HepG2 (cell line): ENCODE data around the gene PTGDS. TPM values are rescaled to one million over a fixed set of nuclear protein-coding genes. Genes with fewer than 3 reads are reported as not detected.

Experiments used
- CENPT ChIP-seq: sonication (generic); formaldehyde crosslinking; IDR thresholded peaks from 2 replicates; pipeline ENCODE4 v1.8.0; 2022; ENCODE audit warnings: low read depth, mild to moderate bottlenecking, moderate library complexity, missing genetic modification reagents
- HOXA7 ChIP-seq: sonication (generic); formaldehyde crosslinking; IDR thresholded peaks from 2 replicates; pipeline ENCODE4 v1.8.1; 2022; ENCODE audit warnings: mild to moderate bottlenecking, missing genetic modification reagents, moderate library complexity
- SUZ12 ChIP-seq: fragments of 150-350 bp; IDR thresholded peaks from 2 replicates; pipeline ENCODE4 v1.6.1; 2014; ENCODE audit warnings: low read depth, low read length
- TBX2 ChIP-seq: sonication (generic); formaldehyde crosslinking; IDR thresholded peaks from 2 replicates; pipeline ENCODE4 v1.5.0; 2020; ENCODE audit warnings: missing genetic modification reagents, mild to moderate bottlenecking, borderline replicate concordance
- ZFP36L1 ChIP-seq: sonication (generic); formaldehyde crosslinking; IDR thresholded peaks from 2 replicates; pipeline ENCODE4 v1.8.0; 2022; ENCODE audit warnings: mild to moderate bottlenecking, missing genetic modification reagents, moderate library complexity
- ZNF20 ChIP-seq: sonication (generic); formaldehyde crosslinking; IDR thresholded peaks from 2 replicates; pipeline ENCODE4 v1.4.0; 2020; ENCODE audit warnings: mild to moderate bottlenecking, moderate library complexity, missing genetic modification reagents
- ZNF260 ChIP-seq: sonication (generic); formaldehyde crosslinking; IDR thresholded peaks from 2 replicates; pipeline ENCODE4 v1.4.0; 2020; ENCODE audit warnings: missing genetic modification reagents, low read depth, mild to moderate bottlenecking, borderline replicate concordance
- ZNF441 ChIP-seq: sonication (generic); formaldehyde crosslinking; IDR thresholded peaks from 2 replicates; pipeline ENCODE4 v1.7.0; 2021; ENCODE audit warnings: missing genetic modification reagents, borderline replicate concordance
- polyA plus RNA-seq, 8 experiments: library from polyadenylated mRNA; depleted of rRNA in 3 of 8; stranded (reverse) in 7 of 8; unstranded in 1 of 8; fragments of >200 nt; fragmentation: Illumina TruSeq in 4 of 8; extraction: Trizol in 4 of 8; gene quantifications; 2 replicates each; pipeline versions ENCODE4 v1.2.1 to v1.2.3, GENCODE V29; 2011 to 2016; ENCODE audit warnings: low read depth in 4 of 8, missing spikeins in 1 of 8, mixed read lengths in 1 of 8; ENCODE audit not compliant: insufficient read depth in 1 of 8
- total RNA-seq, 5 experiments: library from RNA; depleted of rRNA; stranded (reverse); fragments of >200 nt; fragmentation: Illumina TruSeq; extraction: Trizol; gene quantifications; 2 replicates each; pipeline ENCODE4 v1.2.3, GENCODE V29; 2016; ENCODE audit warnings: low read depth in 1 of 5
- TF ChIP-seq, protein P1 (sequence below): sonication (generic); formaldehyde crosslinking; IDR thresholded peaks from 2 replicates; pipeline ENCODE4 v1.4.0; 2020; ENCODE audit warnings: missing genetic modification reagents
- TF ChIP-seq, protein P2 (sequence below): sonication (generic); formaldehyde crosslinking; IDR thresholded peaks from 2 replicates; pipeline ENCODE4 v1.4.0; 2020; ENCODE audit warnings: mild to moderate bottlenecking, missing genetic modification reagents
- TF ChIP-seq, protein P3 (sequence below): sonication (generic); formaldehyde crosslinking; IDR thresholded peaks from 2 replicates; pipeline ENCODE4 v1.8.0; 2022; ENCODE audit warnings: mild to moderate bottlenecking, missing genetic modification reagents; ENCODE audit not compliant: insufficient replicate concordance
- TF ChIP-seq, protein P4 (sequence below): sonication (generic); formaldehyde crosslinking; IDR thresholded peaks from 2 replicates; pipeline ENCODE4 v1.4.0; 2020; ENCODE audit warnings: missing genetic modification reagents
- TF ChIP-seq, protein P5 (sequence below): IDR thresholded peaks from 2 replicates; pipeline ENCODE4 v1.6.1; 2016; ENCODE audit warnings: missing compliant biosample characterization, missing genetic modification reagents, borderline replicate concordance

PTGDS gene
- total and polyA plus RNA-seq, 2 of the 13 experiments (the other 11 are each of a cell fraction or from before 2014, with no cell fraction given): 0.33 to 0.50 TPM

DNA sequence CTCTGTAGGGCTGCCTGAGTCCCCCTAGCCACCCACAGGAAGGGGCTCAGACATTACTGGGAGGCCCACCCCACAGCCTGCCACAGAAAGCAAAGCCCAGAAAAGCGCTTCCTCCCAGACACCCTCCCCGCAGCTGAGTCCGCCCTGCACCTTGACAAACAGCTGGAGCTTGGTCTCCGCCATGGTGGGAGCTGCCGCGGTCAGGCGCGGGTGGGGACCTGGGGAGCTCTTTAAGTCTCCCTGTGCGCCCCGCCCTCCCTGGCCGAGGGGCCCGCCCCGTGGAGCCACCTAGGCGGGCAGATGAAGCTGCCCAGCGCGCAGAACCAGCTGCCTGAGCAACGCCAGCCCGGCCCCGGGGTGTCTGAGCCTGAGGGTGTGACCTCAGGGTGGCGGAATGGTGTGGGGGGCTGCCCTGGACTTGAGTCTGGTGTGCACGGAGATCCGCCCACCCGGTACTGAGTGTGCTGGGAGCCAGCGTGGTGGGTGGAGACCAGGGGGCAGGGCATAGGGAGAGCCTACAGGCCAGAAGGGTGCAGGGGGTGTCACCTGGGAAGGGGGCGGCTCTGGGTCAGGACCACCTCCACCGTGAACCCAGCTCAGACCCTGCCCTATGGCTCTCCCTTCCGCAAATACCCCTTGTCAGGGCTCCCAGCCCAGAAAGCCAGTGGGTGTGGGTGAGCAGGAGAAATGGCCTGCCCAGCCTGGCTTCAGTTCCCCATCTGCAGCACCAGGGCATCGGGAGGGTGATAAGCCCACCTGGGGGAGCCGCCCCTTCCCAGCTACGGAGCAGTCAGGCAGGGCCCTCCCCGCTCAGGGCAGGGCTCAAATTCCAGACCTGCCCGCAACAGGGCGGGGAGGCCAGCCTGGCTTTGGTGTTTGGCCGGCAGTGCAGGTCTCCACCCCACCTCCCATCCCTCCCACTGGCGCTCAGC, 19.3 kb downstream of the PTGDS start, which contains the start of gene CLIC3 (continued):
- TF ChIP-seq, protein P1, sequence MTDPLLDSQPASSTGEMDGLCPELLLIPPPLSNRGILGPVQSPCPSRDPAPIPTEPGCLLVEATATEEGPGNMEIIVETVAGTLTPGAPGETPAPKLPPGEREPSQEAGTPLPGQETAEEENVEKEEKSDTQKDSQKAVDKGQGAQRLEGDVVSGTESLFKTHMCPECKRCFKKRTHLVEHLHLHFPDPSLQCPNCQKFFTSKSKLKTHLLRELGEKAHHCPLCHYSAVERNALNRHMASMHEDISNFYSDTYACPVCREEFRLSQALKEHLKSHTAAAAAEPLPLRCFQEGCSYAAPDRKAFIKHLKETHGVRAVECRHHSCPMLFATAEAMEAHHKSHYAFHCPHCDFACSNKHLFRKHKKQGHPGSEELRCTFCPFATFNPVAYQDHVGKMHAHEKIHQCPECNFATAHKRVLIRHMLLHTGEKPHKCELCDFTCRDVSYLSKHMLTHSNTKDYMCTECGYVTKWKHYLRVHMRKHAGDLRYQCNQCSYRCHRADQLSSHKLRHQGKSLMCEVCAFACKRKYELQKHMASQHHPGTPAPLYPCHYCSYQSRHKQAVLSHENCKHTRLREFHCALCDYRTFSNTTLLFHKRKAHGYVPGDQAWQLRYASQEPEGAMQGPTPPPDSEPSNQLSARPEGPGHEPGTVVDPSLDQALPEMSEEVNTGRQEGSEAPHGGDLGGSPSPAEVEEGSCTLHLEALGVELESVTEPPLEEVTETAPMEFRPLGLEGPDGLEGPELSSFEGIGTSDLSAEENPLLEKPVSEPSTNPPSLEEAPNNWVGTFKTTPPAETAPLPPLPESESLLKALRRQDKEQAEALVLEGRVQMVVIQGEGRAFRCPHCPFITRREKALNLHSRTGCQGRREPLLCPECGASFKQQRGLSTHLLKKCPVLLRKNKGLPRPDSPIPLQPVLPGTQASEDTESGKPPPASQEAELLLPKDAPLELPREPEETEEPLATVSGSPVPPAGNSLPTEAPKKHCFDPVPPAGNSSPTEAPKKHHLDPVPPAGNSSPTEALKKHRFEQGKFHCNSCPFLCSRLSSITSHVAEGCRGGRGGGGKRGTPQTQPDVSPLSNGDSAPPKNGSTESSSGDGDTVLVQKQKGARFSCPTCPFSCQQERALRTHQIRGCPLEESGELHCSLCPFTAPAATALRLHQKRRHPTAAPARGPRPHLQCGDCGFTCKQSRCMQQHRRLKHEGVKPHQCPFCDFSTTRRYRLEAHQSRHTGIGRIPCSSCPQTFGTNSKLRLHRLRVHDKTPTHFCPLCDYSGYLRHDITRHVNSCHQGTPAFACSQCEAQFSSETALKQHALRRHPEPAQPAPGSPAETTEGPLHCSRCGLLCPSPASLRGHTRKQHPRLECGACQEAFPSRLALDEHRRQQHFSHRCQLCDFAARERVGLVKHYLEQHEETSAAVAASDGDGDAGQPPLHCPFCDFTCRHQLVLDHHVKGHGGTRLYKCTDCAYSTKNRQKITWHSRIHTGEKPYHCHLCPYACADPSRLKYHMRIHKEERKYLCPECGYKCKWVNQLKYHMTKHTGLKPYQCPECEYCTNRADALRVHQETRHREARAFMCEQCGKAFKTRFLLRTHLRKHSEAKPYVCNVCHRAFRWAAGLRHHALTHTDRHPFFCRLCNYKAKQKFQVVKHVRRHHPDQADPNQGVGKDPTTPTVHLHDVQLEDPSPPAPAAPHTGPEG (CRISPR knock-in tag): no peak
- no peak for TF ChIP-seq ZNF441 (CRISPR knock-in tag)
- TF ChIP-seq, protein P2, sequence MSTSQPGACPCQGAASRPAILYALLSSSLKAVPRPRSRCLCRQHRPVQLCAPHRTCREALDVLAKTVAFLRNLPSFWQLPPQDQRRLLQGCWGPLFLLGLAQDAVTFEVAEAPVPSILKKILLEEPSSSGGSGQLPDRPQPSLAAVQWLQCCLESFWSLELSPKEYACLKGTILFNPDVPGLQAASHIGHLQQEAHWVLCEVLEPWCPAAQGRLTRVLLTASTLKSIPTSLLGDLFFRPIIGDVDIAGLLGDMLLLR (CRISPR knock-in tag): no peak
- TF ChIP-seq ZFP36L1 (CRISPR knock-in tag): no peak
- TF ChIP-seq SUZ12: no peak
- TF ChIP-seq HOXA7 (CRISPR knock-in tag): no peak
- TF ChIP-seq, protein P3, sequence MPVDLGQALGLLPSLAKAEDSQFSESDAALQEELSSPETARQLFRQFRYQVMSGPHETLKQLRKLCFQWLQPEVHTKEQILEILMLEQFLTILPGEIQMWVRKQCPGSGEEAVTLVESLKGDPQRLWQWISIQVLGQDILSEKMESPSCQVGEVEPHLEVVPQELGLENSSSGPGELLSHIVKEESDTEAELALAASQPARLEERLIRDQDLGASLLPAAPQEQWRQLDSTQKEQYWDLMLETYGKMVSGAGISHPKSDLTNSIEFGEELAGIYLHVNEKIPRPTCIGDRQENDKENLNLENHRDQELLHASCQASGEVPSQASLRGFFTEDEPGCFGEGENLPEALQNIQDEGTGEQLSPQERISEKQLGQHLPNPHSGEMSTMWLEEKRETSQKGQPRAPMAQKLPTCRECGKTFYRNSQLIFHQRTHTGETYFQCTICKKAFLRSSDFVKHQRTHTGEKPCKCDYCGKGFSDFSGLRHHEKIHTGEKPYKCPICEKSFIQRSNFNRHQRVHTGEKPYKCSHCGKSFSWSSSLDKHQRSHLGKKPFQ (CRISPR knock-in tag): no peak
- TF ChIP-seq, protein P4, sequence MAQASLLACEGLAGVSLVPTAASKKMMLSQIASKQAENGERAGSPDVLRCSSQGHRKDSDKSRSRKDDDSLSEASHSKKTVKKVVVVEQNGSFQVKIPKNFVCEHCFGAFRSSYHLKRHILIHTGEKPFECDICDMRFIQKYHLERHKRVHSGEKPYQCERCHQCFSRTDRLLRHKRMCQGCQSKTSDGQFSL (CRISPR knock-in tag): no peak
- no peak for TF ChIP-seq ZNF260 (CRISPR knock-in tag)
- peak; percentile 53; the same call in 1 of the 2 replicates for TF ChIP-seq TBX2 (CRISPR knock-in tag)
- TF ChIP-seq ZNF20 (CRISPR knock-in tag): no peak
- TF ChIP-seq, protein P5, sequence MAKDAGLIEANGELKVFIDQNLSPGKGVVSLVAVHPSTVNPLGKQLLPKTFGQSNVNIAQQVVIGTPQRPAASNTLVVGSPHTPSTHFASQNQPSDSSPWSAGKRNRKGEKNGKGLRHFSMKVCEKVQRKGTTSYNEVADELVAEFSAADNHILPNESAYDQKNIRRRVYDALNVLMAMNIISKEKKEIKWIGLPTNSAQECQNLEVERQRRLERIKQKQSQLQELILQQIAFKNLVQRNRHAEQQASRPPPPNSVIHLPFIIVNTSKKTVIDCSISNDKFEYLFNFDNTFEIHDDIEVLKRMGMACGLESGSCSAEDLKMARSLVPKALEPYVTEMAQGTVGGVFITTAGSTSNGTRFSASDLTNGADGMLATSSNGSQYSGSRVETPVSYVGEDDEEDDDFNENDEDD (CRISPR knock-in tag): no peak
- TF ChIP-seq CENPT (CRISPR knock-in tag): no peak
